ENCODE data around the gene SLC5A6. TPM values are rescaled to one million over a fixed set of nuclear protein-coding genes. Genes with fewer than 3 reads are reported as not detected.

The SLC5A6 gene
- total RNA-seq, 1 experiment from 2014 or later = 122 TPM

DNA sequence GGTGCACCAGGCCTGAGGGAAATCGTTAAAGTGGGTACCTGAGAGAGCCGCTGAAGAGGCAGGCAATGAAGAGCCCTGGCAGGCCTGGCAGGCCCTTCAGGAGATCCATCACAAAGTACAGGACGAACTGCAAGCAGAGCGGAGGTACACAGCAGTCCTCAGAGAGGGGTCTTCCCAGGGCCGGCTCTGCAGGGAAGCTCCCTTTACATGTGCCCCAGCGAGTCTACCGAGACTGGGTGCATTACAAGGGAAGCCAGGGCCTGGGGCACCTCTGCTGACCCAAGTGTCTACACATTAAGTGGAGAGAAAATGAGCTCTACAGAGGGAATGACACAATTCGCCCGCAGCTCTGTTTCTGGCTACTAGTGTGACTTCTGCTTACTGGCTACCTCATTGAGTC is 8.3 kb downstream of the SLC5A6 start:
- no peak overlapping the region for H2AFZ ChIP-seq (ENCODE audit: low read length)
- peaks cover 7 to 9% of the 10 kb centered on the region in 2 experiments for H3K4me1 Mint-ChIP-seq
- no peak overlapping the region for H3K56ac ChIP-seq (ENCODE audit: insufficient read length, low read depth, low read length)
- no peak overlapping the region for H3K9ac ChIP-seq (ENCODE audit: extremely low read depth, insufficient read length, low read length)
- H4K20me1 ChIP-seq (ENCODE audit: control insufficient read depth, insufficient read depth, insufficient read length) = no peaks in the 10 kb centered on the region
- H3K18ac ChIP-seq (ENCODE audit: insufficient read length, low read depth, low read length) = no peak overlapping the region
- H3K9me3 Mint-ChIP-seq = no peaks in the 10 kb centered on the region
- H2BK12ac ChIP-seq (ENCODE audit: insufficient read length, low read depth, low read length) = no peak overlapping the region
- no peak overlapping the region for H2BK20ac ChIP-seq (ENCODE audit: low read depth, low read length, poor library complexity, severe bottlenecking)
- H3K27ac Mint-ChIP-seq = no peak overlapping the region
- H3K4me2 ChIP-seq (ENCODE audit: insufficient read depth, insufficient read length, low read length) = no peak overlapping the region
- no peak overlapping the region for H4K5ac ChIP-seq (ENCODE audit: insufficient read length, low read depth, low read length)
- H3K27ac ChIP-seq (ENCODE audit: insufficient read length, low read depth, low read length) = no peak overlapping the region
- no peaks in the 10 kb centered on the region for H3K23me2 ChIP-seq (ENCODE audit: insufficient read length, low read depth, low read length, poor library complexity, severe bottlenecking)
- no peaks in the 10 kb centered on the region for H3K79me2 ChIP-seq (ENCODE audit: insufficient read depth, low read length)
- H2BK5ac ChIP-seq (ENCODE audit: insufficient read length, low read length) = no peak overlapping the region
- peaks cover 65 to 97% (median 92%) of the 10 kb centered on the region in 3 experiments for H3K36me3 Mint-ChIP-seq (ENCODE audit: insufficient read depth in 1 of 3, low read depth in 3 of 3)
- DNase-seq = no peak
- no peak overlapping the region for H4K91ac ChIP-seq (ENCODE audit: insufficient read length, low read depth, low read length)
- no peak overlapping the region for H2BK15ac ChIP-seq (ENCODE audit: low read depth, low read length)
- no peak overlapping the region for H3T11ph ChIP-seq (ENCODE audit: low read length)
- no peaks in the 10 kb centered on the region for H3K9me3 ChIP-seq (ENCODE audit: control insufficient read depth, low read depth, low read length)
- H3K27me3 ChIP-seq (ENCODE audit: insufficient read depth, low read length) = no peaks in the 10 kb centered on the region
- no peak overlapping the region for H4K8ac ChIP-seq (replicated peaks; ENCODE audit: insufficient read length, low read depth, low read length)
- H3K79me1 ChIP-seq (ENCODE audit: insufficient read depth, low read depth, low read length, poor library complexity, severe bottlenecking) = no peaks in the 10 kb centered on the region
- TF ChIP-seq, protein P1, sequence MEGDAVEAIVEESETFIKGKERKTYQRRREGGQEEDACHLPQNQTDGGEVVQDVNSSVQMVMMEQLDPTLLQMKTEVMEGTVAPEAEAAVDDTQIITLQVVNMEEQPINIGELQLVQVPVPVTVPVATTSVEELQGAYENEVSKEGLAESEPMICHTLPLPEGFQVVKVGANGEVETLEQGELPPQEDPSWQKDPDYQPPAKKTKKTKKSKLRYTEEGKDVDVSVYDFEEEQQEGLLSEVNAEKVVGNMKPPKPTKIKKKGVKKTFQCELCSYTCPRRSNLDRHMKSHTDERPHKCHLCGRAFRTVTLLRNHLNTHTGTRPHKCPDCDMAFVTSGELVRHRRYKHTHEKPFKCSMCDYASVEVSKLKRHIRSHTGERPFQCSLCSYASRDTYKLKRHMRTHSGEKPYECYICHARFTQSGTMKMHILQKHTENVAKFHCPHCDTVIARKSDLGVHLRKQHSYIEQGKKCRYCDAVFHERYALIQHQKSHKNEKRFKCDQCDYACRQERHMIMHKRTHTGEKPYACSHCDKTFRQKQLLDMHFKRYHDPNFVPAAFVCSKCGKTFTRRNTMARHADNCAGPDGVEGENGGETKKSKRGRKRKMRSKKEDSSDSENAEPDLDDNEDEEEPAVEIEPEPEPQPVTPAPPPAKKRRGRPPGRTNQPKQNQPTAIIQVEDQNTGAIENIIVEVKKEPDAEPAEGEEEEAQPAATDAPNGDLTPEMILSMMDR (conservative IDR thresholded peaks at IDR 0.05) = no peak
- no peak overlapping the region for H3K14ac ChIP-seq (ENCODE audit: insufficient read depth, low read length)
- H3K4me1 ChIP-seq (ENCODE audit: insufficient read depth, low read length) = no peaks in the 10 kb centered on the region
- H3K27me3 Mint-ChIP-seq (ENCODE audit: low read depth) = no peaks in the 10 kb centered on the region
- no peak overlapping the region for H3K4me3 Mint-ChIP-seq
- no CpG with 5 or more reads among the region's 9 CpGs for WGBS (ENCODE audit: extremely low coverage, insufficient read length, low lambda C conversion rate)
- no peak overlapping the region for H3K23ac ChIP-seq (ENCODE audit: insufficient read length, low read depth, low read length)
- no peak overlapping the region for H2AK5ac ChIP-seq (ENCODE audit: insufficient read length, low read length)
- H3K4ac ChIP-seq (ENCODE audit: low read depth, low read length) = no peak overlapping the region
- H2BK120ac ChIP-seq (ENCODE audit: low read depth, low read length, poor library complexity, severe bottlenecking) = no peak overlapping the region
